Mesothelial cell of epicardium (in vitro differentiated cells): ENCODE results near the gene HSPH1. TPM values are rescaled to one million over a fixed set of nuclear protein-coding genes. Genes with fewer than 3 reads are reported as not detected.

Experiments used
- DNase-seq, 2 experiments: peaks; one replicate each; pipeline ENCODE4 v3.0.0; 2021; ENCODE audit warnings: low spot score in 2 of 2; ENCODE audit not compliant: unreplicated experiment in 2 of 2
- H3K27ac Mint-ChIP-seq: 2 replicates; pipeline ENCODE4 v1.8.0; 2021; ENCODE audit warnings: mixed read lengths
- H3K27me3 Mint-ChIP-seq: 2 replicates; pipeline ENCODE4 v1.8.0; 2021; ENCODE audit warnings: low read depth, mixed read lengths
- H3K36me3 Mint-ChIP-seq: 2 replicates; pipeline ENCODE4 v1.8.0; 2021; ENCODE audit warnings: mixed read lengths
- H3K4me1 Mint-ChIP-seq: 2 replicates; pipeline ENCODE4 v1.8.0; 2021; ENCODE audit warnings: mixed read lengths
- H3K4me3 Mint-ChIP-seq: 2 replicates; pipeline ENCODE4 v1.8.0; 2021; ENCODE audit warnings: mild to moderate bottlenecking, moderate library complexity, mixed read lengths
- H3K9me3 Mint-ChIP-seq: 2 replicates; pipeline ENCODE4 v1.8.0; 2021; ENCODE audit warnings: mixed read lengths
- total RNA-seq: library from RNA; stranded (reverse); gene quantifications from 3 replicates; pipeline ENCODE4 v1.2.1, GENCODE V29; 2021
- TF ChIP-seq, protein P1 (sequence below): fragments of 200-600 bp; sonication (generic); IDR thresholded peaks from one replicate; pipeline ENCODE4 v1.5.0; 2021; ENCODE audit warnings: antibody characterized with exemption; ENCODE audit not compliant: unreplicated experiment

Gene HSPH1
- total RNA-seq, 1 donor from 2014 or later: 75.1 TPM

DNA sequence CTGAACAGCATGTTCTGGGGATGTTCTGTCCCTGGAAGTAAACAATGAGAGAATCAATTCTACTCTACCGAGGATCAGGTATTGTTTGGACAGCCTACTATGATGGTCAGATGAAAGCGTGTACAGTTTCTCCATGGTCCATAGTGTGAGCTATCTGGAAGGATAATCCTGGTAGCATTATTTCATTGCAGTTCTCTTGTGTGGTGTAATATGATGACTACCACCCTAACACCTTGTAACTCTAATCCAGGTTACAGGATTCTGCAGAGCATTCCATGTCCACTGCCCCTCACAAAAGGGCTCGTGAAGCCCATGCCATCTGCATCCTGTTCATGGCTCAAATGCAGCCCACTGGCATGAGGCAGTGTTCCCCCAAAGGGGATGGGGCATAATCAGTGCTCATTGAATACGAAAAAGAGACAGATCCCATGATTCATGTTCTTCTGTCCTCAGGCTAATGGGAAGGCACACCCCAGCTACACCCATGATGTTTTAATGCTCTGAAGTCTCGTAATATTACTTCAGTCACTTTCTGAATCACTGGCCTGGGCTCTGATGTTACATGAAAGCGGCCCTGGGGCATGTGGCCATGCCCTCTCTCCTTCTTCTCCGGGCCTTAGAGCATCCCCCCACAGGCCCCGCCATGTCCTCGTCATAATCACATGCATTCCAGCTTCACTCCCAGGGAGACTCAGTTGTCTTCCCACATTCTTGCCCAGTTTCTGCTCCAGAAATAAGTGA lies 68.4 kb downstream of the HSPH1 start:
- Mint-ChIP-seq H3K36me3 (no peaks in the 10 kb centered on the region), H3K27me3 (no peaks in the 10 kb centered on the region), H3K4me3 (no peak overlapping the region), H3K4me1 (peaks cover 19% of the 10 kb centered on the region), H3K27ac (no peak overlapping the region), H3K9me3 (no peaks in the 10 kb centered on the region)
- no peak for DNase-seq
- TF ChIP-seq, protein P1, sequence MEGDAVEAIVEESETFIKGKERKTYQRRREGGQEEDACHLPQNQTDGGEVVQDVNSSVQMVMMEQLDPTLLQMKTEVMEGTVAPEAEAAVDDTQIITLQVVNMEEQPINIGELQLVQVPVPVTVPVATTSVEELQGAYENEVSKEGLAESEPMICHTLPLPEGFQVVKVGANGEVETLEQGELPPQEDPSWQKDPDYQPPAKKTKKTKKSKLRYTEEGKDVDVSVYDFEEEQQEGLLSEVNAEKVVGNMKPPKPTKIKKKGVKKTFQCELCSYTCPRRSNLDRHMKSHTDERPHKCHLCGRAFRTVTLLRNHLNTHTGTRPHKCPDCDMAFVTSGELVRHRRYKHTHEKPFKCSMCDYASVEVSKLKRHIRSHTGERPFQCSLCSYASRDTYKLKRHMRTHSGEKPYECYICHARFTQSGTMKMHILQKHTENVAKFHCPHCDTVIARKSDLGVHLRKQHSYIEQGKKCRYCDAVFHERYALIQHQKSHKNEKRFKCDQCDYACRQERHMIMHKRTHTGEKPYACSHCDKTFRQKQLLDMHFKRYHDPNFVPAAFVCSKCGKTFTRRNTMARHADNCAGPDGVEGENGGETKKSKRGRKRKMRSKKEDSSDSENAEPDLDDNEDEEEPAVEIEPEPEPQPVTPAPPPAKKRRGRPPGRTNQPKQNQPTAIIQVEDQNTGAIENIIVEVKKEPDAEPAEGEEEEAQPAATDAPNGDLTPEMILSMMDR: no peak

GRCh38 chr13:31092646-31093045 lies 69.1 kb downstream of the HSPH1 start:
- no peak for DNase-seq
- H3K9me3 Mint-ChIP-seq: no peaks in the 10 kb centered on the region
- H3K27ac Mint-ChIP-seq: no peak overlapping the region
- peaks cover 19% of the 10 kb centered on the region for H3K4me1 Mint-ChIP-seq
- H3K36me3 Mint-ChIP-seq: no peaks in the 10 kb centered on the region
- H3K27me3 Mint-ChIP-seq: no peaks in the 10 kb centered on the region
- no peak overlapping the region for H3K4me3 Mint-ChIP-seq
- TF ChIP-seq, protein P1: no peak

DNA sequence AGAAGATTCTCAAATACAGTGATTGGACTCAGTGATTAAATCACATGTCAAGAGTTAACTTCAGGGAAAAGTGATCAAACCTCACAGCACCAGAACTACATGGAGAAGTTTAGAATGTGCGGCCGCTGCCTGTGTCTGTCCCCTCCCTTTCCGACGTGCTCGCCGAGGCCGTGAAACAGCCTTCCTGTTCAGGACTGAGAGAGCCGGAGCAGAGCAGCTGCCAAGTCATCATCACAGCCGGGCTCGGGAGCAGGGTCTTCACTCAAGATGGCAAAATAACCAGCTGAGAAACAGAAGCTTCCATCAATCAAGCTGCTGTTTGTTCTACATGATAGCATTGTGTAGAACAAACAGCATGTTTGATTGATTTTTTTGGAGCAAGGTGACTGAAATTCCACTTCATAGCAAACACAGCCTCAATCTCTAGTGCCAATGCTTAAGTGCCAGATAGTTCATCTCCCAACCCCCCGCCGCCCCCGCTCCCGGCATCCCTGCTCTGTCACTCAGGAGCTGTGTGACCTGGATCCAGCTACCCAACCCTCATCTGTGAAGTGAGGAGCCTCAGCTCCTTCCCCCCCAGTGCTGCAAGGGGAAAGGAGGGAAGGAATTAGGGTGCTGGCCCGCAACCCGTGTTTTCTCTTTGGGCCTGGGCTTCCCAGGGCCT lies 70.6 kb downstream of the HSPH1 start:
- Mint-ChIP-seq H3K36me3 (no peaks in the 10 kb centered on the region), H3K4me3 (no peak overlapping the region), H3K9me3 (no peaks in the 10 kb centered on the region), H3K27ac (no peak overlapping the region), H3K27me3 (no peaks in the 10 kb centered on the region), H3K4me1 (peaks cover 21% of the 10 kb centered on the region)
- no peak for DNase-seq
- TF ChIP-seq, protein P1: no peak

DNA sequence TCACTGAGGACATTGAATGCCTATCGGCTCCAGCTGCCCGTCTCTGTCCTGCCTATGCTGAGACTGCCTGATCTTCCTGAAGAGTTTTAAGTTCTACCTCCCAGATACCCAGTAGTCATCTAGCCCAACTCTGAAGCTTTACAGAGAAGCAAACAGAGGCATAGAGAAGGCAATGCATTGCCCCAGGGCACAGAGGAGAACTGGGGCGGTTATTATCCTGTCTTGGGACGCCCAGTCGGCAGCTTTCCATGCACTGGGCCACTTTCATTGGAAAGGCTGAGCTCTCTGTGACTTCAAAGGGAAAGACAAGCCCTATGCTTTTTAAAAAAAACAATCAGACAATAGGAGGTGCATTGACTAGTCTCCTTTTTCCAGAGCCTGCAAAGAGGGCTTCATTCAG lies 71.6 kb downstream of the HSPH1 start:
- no peak for DNase-seq
- no peaks in the 10 kb centered on the region for H3K36me3 Mint-ChIP-seq
- TF ChIP-seq, protein P1: no peak
- no peaks in the 10 kb centered on the region for H3K9me3 Mint-ChIP-seq
- peaks cover 18% of the 10 kb centered on the region for H3K4me1 Mint-ChIP-seq
- no peak overlapping the region for H3K4me3 Mint-ChIP-seq
- H3K27me3 Mint-ChIP-seq: no peaks in the 10 kb centered on the region
- no peak overlapping the region for H3K27ac Mint-ChIP-seq

DNA sequence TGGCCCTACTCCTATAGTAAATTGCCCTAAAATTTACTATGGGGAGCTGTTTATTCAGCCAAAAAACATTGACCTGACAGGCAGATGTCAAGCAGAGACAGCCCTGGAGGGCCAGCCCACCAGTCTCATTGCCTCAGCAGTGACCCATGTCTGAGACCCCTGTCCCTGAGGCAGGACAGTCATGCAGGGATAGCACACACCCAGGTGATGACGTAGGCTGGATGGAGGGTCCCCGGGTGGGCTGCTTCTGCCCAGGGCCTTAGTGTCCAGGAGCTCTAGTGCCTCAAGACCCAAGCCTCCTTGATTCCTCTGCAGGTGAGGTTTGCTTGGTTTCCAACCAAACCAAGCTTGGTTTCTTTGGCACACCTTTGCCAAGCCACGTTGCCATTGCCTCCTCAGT lies 72.1 kb downstream of the HSPH1 start:
- TF ChIP-seq, protein P1: no peak
- H3K9me3 Mint-ChIP-seq: no peaks in the 10 kb centered on the region
- DNase-seq: no peak
- no peaks in the 10 kb centered on the region for H3K27me3 Mint-ChIP-seq
- H3K36me3 Mint-ChIP-seq: no peaks in the 10 kb centered on the region
- no peak overlapping the region for H3K4me3 Mint-ChIP-seq
- H3K4me1 Mint-ChIP-seq: peaks cover 13% of the 10 kb centered on the region
- H3K27ac Mint-ChIP-seq: no peak overlapping the region
